ENCODE results near the gene GOPC. TPM values are rescaled to one million over a fixed set of nuclear protein-coding genes. Genes with fewer than 3 reads are reported as not detected.

The GOPC gene
- total RNA-seq, 1 experiment from 2014 or later, result 18.7 TPM

DNA sequence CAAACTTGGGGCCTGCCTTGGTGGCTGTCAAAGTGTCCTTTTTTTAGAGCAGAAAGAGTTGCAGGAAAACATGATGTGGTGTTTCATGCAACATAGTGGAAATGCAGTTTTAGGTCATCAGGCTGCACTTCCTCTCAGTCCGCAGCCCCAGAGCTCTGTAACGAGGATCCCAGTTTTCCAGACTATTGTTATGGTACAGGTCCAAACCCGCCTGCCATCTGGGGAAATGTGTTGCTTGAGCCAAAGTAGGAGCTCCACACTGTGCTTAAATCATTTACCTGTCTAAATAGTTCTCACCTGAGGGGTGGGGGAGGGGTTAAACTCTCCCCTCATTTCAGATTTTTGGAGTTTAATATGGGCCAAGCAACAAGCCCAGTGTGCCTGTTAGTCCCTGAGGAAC is 59.8 kb downstream of the GOPC start (continued):
- TF ChIP-seq, protein P1, sequence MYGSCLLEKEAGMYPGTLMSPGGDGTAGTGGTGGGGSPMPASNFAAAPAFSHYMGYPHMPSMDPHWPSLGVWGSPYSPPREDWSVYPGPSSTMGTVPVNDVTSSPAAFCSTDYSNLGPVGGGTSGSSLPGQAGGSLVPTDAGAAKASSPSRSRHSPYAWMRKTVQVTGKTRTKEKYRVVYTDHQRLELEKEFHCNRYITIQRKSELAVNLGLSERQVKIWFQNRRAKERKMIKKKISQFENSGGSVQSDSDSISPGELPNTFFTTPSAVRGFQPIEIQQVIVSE (CRISPR knock-in tag; IDR thresholded peaks at IDR 0.05; ENCODE audit: borderline replicate concordance), result no peak

DNA sequence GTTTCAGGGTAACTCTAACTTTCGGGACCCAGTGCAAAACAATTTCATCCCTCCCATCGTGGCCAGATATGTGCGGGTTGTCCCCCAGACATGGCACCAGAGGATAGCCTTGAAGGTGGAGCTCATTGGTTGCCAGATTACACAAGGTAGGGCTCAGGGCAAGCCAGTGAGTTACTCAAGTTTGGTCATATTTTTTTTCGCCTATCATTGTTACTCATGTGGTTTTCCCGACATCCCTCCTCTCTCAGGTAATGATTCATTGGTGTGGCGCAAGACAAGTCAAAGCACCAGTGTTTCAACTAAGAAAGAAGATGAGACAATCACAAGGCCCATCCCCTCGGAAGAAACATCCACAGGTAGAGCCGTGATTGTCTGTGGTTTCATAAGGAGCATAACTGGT is 61.6 kb downstream of the GOPC start:
- ChIA-PET POLR2A (no interaction called here), CTCF (no interaction called here)
- no peak for ATAC-seq
- H3K4me1 Mint-ChIP-seq, result peaks cover 5% of the 10 kb centered on the region
- TF ChIP-seq, protein P2, sequence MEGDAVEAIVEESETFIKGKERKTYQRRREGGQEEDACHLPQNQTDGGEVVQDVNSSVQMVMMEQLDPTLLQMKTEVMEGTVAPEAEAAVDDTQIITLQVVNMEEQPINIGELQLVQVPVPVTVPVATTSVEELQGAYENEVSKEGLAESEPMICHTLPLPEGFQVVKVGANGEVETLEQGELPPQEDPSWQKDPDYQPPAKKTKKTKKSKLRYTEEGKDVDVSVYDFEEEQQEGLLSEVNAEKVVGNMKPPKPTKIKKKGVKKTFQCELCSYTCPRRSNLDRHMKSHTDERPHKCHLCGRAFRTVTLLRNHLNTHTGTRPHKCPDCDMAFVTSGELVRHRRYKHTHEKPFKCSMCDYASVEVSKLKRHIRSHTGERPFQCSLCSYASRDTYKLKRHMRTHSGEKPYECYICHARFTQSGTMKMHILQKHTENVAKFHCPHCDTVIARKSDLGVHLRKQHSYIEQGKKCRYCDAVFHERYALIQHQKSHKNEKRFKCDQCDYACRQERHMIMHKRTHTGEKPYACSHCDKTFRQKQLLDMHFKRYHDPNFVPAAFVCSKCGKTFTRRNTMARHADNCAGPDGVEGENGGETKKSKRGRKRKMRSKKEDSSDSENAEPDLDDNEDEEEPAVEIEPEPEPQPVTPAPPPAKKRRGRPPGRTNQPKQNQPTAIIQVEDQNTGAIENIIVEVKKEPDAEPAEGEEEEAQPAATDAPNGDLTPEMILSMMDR (IDR thresholded peaks at IDR 0.05), result no peak
- no peak for TF ChIP-seq PRRX2 (CRISPR knock-in tag; IDR thresholded peaks at IDR 0.05)
- TF ChIP-seq, protein P3, sequence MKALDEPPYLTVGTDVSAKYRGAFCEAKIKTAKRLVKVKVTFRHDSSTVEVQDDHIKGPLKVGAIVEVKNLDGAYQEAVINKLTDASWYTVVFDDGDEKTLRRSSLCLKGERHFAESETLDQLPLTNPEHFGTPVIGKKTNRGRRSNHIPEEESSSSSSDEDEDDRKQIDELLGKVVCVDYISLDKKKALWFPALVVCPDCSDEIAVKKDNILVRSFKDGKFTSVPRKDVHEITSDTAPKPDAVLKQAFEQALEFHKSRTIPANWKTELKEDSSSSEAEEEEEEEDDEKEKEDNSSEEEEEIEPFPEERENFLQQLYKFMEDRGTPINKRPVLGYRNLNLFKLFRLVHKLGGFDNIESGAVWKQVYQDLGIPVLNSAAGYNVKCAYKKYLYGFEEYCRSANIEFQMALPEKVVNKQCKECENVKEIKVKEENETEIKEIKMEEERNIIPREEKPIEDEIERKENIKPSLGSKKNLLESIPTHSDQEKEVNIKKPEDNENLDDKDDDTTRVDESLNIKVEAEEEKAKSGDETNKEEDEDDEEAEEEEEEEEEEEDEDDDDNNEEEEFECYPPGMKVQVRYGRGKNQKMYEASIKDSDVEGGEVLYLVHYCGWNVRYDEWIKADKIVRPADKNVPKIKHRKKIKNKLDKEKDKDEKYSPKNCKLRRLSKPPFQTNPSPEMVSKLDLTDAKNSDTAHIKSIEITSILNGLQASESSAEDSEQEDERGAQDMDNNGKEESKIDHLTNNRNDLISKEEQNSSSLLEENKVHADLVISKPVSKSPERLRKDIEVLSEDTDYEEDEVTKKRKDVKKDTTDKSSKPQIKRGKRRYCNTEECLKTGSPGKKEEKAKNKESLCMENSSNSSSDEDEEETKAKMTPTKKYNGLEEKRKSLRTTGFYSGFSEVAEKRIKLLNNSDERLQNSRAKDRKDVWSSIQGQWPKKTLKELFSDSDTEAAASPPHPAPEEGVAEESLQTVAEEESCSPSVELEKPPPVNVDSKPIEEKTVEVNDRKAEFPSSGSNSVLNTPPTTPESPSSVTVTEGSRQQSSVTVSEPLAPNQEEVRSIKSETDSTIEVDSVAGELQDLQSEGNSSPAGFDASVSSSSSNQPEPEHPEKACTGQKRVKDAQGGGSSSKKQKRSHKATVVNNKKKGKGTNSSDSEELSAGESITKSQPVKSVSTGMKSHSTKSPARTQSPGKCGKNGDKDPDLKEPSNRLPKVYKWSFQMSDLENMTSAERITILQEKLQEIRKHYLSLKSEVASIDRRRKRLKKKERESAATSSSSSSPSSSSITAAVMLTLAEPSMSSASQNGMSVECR (CRISPR knock-in tag; IDR thresholded peaks at IDR 0.05; ENCODE audit: borderline replicate concordance), result no peak
- TF ChIP-seq HMGA2 (CRISPR knock-in tag; IDR thresholded peaks at IDR 0.05), result no peak
- TF ChIP-seq TCF7 (CRISPR knock-in tag; IDR thresholded peaks at IDR 0.05; ENCODE audit: low read depth), result no peak
- H3K27ac Mint-ChIP-seq, result no peak overlapping the region
- H3K27me3 Mint-ChIP-seq (ENCODE audit: low read depth), result no peaks in the 10 kb centered on the region
- no peak overlapping the region for H3K4me3 Mint-ChIP-seq
- H3K9me3 Mint-ChIP-seq, result no peaks in the 10 kb centered on the region
- no peak for DNase-seq (ENCODE audit: low spot score)
- peaks cover 11% of the 10 kb centered on the region for H3K36me3 Mint-ChIP-seq

DNA sequence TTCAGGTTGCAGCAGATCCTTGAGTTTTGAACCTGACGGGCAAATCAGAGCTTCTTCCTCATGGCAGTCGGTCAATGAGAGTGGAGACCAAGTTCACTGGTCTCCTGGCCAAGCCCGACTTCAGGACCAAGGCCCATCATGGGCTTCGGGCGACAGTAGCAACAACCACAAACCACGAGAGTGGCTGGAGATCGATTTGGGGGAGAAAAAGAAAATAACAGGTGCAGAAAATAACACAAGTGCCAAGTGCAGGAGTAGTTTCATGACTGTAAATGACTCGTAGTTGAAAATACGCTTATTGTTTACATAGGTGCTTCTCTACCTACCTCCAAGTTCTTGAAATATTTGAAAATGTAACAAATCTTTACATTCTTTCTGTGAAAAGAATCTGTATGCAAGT is 63.7 kb downstream of the GOPC start:
- POLR2A ChIA-PET, result no interaction called here
- H3K9me3 Mint-ChIP-seq, result no peaks in the 10 kb centered on the region
- H3K36me3 Mint-ChIP-seq, result peaks cover 11% of the 10 kb centered on the region
- H3K4me3 Mint-ChIP-seq, result no peak overlapping the region
- CTCF ChIA-PET, result no interaction called here
- no peaks in the 10 kb centered on the region for H3K27me3 Mint-ChIP-seq (ENCODE audit: low read depth)
- H3K27ac Mint-ChIP-seq, result no peak overlapping the region
- DNase-seq (ENCODE audit: low spot score) (no peak), ATAC-seq (no peak)
- H3K4me1 Mint-ChIP-seq, result peaks cover 5% of the 10 kb centered on the region
- TF ChIP-seq ZNF232 (CRISPR knock-in tag; IDR thresholded peaks at IDR 0.05) (no peak), ELF4 (CRISPR knock-in tag; IDR thresholded peaks at IDR 0.05; ENCODE audit: low read depth) (no peak), NR1H2 (CRISPR knock-in tag; IDR thresholded peaks at IDR 0.05) (no peak)
- TF ChIP-seq, protein P4, sequence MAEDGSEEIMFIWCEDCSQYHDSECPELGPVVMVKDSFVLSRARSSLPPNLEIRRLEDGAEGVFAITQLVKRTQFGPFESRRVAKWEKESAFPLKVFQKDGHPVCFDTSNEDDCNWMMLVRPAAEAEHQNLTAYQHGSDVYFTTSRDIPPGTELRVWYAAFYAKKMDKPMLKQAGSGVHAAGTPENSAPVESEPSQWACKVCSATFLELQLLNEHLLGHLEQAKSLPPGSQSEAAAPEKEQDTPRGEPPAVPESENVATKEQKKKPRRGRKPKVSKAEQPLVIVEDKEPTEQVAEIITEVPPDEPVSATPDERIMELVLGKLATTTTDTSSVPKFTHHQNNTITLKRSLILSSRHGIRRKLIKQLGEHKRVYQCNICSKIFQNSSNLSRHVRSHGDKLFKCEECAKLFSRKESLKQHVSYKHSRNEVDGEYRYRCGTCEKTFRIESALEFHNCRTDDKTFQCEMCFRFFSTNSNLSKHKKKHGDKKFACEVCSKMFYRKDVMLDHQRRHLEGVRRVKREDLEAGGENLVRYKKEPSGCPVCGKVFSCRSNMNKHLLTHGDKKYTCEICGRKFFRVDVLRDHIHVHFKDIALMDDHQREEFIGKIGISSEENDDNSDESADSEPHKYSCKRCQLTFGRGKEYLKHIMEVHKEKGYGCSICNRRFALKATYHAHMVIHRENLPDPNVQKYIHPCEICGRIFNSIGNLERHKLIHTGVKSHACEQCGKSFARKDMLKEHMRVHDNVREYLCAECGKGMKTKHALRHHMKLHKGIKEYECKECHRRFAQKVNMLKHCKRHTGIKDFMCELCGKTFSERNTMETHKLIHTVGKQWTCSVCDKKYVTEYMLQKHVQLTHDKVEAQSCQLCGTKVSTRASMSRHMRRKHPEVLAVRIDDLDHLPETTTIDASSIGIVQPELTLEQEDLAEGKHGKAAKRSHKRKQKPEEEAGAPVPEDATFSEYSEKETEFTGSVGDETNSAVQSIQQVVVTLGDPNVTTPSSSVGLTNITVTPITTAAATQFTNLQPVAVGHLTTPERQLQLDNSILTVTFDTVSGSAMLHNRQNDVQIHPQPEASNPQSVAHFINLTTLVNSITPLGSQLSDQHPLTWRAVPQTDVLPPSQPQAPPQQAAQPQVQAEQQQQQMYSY (CRISPR knock-in tag; IDR thresholded peaks at IDR 0.05), result no peak
- TF ChIP-seq, protein P5, sequence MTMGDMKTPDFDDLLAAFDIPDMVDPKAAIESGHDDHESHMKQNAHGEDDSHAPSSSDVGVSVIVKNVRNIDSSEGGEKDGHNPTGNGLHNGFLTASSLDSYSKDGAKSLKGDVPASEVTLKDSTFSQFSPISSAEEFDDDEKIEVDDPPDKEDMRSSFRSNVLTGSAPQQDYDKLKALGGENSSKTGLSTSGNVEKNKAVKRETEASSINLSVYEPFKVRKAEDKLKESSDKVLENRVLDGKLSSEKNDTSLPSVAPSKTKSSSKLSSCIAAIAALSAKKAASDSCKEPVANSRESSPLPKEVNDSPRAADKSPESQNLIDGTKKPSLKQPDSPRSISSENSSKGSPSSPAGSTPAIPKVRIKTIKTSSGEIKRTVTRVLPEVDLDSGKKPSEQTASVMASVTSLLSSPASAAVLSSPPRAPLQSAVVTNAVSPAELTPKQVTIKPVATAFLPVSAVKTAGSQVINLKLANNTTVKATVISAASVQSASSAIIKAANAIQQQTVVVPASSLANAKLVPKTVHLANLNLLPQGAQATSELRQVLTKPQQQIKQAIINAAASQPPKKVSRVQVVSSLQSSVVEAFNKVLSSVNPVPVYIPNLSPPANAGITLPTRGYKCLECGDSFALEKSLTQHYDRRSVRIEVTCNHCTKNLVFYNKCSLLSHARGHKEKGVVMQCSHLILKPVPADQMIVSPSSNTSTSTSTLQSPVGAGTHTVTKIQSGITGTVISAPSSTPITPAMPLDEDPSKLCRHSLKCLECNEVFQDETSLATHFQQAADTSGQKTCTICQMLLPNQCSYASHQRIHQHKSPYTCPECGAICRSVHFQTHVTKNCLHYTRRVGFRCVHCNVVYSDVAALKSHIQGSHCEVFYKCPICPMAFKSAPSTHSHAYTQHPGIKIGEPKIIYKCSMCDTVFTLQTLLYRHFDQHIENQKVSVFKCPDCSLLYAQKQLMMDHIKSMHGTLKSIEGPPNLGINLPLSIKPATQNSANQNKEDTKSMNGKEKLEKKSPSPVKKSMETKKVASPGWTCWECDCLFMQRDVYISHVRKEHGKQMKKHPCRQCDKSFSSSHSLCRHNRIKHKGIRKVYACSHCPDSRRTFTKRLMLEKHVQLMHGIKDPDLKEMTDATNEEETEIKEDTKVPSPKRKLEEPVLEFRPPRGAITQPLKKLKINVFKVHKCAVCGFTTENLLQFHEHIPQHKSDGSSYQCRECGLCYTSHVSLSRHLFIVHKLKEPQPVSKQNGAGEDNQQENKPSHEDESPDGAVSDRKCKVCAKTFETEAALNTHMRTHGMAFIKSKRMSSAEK (CRISPR knock-in tag; IDR thresholded peaks at IDR 0.05; ENCODE audit: borderline replicate concordance), result no peak
- TF ChIP-seq, protein P6, sequence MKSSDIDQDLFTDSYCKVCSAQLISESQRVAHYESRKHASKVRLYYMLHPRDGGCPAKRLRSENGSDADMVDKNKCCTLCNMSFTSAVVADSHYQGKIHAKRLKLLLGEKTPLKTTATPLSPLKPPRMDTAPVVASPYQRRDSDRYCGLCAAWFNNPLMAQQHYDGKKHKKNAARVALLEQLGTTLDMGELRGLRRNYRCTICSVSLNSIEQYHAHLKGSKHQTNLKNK (CRISPR knock-in tag; IDR thresholded peaks at IDR 0.05), result no peak
- TF ChIP-seq, protein P7, sequence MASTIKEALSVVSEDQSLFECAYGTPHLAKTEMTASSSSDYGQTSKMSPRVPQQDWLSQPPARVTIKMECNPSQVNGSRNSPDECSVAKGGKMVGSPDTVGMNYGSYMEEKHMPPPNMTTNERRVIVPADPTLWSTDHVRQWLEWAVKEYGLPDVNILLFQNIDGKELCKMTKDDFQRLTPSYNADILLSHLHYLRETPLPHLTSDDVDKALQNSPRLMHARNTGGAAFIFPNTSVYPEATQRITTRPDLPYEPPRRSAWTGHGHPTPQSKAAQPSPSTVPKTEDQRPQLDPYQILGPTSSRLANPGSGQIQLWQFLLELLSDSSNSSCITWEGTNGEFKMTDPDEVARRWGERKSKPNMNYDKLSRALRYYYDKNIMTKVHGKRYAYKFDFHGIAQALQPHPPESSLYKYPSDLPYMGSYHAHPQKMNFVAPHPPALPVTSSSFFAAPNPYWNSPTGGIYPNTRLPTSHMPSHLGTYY (CRISPR knock-in tag; IDR thresholded peaks at IDR 0.05), result no peak
- TF ChIP-seq, protein P8, sequence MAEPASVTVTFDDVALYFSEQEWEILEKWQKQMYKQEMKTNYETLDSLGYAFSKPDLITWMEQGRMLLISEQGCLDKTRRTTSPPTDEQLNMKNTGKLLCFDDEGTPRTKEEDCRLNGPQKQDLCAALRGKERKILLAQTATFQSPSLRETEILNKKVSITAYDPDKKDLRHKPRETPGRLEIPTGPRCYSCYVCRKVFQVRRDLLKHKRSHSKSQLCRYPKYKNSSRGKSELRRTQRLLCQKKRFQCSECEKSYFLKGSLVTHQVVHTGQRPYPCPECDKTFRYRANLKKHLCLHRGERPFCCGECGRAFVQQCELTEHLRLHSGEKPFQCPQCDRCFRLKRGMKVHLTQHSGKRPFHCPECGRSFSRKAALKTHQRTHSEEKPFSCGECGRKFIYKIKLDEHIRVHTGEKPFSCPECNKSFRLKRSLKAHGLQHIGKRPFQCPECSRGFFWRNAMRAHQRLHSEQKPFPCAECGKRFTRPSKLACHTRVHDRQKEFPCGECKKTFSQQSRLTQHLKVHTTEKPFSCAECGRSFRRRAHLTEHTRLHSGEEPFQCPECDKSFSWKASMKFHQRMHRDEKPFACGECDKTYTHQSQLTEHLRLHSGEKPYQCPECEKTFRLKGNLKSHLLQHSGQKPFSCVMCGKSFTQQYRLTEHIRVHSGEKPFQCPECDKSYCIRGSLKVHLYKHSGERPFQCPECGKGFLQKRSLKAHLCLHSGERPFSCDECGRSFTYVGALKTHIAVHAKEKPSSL (CRISPR knock-in tag; conservative IDR thresholded peaks at IDR 0.05), result no peak
